ENCODE results near the gene AQP5.

Gene AQP5

GRCh38 chr12:49954863-49955830, 6.5 kb upstream of the AQP5 start:
- no peak overlapping the region for H3K4me3 ChIP-seq (ENCODE audit: low read depth, low read length)
- no peak for DNase-seq (ENCODE audit: low read depth)
- TF ChIP-seq CTCF (IDR thresholded peaks at IDR 0.05; ENCODE audit: low read depth, low read length): no peak
- TF ChIP-seq MYC (IDR thresholded peaks at IDR 0.05; ENCODE audit: low read depth, low read length): no peak
- no peak for TF ChIP-seq MAX (IDR thresholded peaks at IDR 0.05; ENCODE audit: low read depth, low read length)
- no peak for TF ChIP-seq POLR2A (IDR thresholded peaks at IDR 0.05; ENCODE audit: extremely low read depth, insufficient read length)

DNA sequence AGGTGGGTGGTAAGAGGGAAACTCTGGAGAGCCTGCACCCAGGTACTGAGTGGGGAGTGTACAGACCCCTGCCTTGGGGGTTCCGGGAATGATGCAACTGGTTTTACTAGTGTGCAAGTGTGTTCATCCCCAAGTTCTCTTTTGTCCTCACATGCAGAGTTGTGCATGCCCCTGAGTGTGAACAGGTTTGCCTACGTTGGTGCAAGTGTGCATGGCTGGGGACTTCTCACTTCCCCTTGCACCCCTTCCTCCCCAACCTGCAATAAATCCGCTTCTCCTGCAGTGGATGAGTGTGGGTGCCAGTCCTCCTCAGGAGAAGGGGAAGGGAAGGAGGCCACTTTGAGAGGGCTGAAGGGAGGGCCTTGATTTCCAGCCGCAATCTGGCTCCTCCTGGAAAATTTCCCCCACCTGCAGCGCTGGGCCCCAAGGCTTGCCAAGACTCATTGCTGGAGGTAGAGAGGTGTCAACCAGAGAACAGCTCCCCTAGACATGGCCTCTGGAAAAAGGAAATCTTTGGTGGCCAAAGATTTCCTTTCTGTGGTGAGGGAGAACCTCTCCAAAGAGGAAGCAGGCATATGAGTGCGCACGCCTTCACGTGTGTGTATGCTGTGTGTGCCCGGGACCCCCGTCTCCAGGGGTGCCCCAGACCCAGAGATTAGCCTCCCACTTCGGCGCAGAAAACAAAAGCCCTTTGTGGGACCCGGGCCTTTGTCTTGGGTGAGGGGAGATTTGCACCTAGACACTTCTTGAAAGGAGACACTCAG, 5.6 kb upstream of the AQP5 start:
- H3K4me3 ChIP-seq (ENCODE audit: low read depth, low read length): no peak overlapping the region
- no peak for TF ChIP-seq POLR2A (IDR thresholded peaks at IDR 0.05; ENCODE audit: extremely low read depth, insufficient read length)
- no peak for TF ChIP-seq MYC (IDR thresholded peaks at IDR 0.05; ENCODE audit: low read depth, low read length)
- TF ChIP-seq MAX (IDR thresholded peaks at IDR 0.05; ENCODE audit: low read depth, low read length): no peak
- no peak for TF ChIP-seq CTCF (IDR thresholded peaks at IDR 0.05; ENCODE audit: low read depth, low read length)
- DNase-seq (ENCODE audit: low read depth): peak; percentile 46

DNA sequence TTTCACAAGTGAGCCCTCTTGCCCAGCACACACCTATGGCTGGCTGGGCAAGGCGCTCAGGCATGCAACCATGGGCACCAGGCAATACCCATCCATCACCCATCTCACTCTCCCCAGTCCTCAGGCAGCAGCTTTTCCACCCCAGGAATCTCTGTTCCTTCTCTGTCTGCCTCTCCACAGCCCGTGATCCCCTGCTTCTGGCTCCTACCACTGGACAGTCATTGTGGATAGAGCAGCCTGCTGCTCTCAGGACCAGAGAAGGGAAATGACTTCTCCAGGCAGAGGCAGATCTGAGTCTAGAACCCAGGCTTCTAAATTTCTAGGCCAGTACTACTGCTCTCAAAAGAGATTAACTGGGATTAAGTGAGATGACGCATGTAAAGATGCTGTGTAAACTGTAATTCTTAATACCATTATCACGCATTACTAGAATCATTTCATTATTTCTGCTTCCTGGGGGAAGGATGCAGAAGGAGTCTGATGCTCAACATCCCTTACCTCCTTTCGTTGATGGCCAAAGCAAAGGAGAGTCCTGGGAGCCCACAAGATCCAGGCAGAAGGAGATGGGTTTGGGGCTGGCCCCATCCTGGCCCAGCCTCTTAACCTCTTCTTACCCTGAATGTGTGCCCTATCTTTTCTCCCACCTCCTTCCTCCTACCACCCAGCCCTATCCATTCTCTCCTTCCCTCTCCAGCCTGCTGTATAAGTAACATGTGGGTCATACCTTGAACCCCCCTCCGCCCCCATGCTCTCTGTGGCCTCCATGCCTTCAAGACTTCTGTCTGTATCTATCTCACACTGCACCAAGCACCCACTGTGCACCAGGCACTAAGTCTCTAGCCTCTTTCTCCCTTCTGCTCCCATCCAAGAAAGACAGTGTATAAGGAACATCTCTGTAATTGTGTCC, 4.8 kb upstream of the AQP5 start:
- TF ChIP-seq CTCF (IDR thresholded peaks at IDR 0.05; ENCODE audit: low read depth, low read length) (no peak), MAX (IDR thresholded peaks at IDR 0.05; ENCODE audit: low read depth, low read length) (no peak), POLR2A (IDR thresholded peaks at IDR 0.05; ENCODE audit: extremely low read depth, insufficient read length) (no peak), MYC (IDR thresholded peaks at IDR 0.05; ENCODE audit: low read depth, low read length) (no peak)
- DNase-seq (ENCODE audit: low read depth): no peak
- H3K4me3 ChIP-seq (ENCODE audit: low read depth, low read length): no peak overlapping the region

GRCh38 chr12:49957570-49957967, 4.1 kb upstream of the AQP5 start:
- no peak overlapping the region for H3K4me3 ChIP-seq (ENCODE audit: low read depth, low read length)
- TF ChIP-seq CTCF (IDR thresholded peaks at IDR 0.05; ENCODE audit: low read depth, low read length) (no peak), MYC (IDR thresholded peaks at IDR 0.05; ENCODE audit: low read depth, low read length) (no peak), MAX (IDR thresholded peaks at IDR 0.05; ENCODE audit: low read depth, low read length) (no peak)
- DNase-seq (ENCODE audit: low read depth): no peak
